ENCODE results near the gene CSN3.
"Not testable (repeated sequence)": the region's sequence is repeated elsewhere in the genome, so short reads cannot be mapped to it uniquely, and the experiment has no call there.

- TF ChIP-seq POLR2A, CTCF (IDR thresholded peaks at IDR 0.05): not testable (repeated sequence)
Measured at GRCh38 chr4:70212752-70213151, 29.6 kb upstream of the CSN3 start.
